ENCODE measurements around the gene PRKAG2. TPM values are rescaled to one million over a fixed set of nuclear protein-coding genes. Genes with fewer than 3 reads are reported as not detected.
"Not testable (repeated sequence)": the region's sequence is repeated elsewhere in the genome, so short reads cannot be mapped to it uniquely, and the experiment has no call there.

The PRKAG2 gene
- total and polyA plus RNA-seq, 10 donors = 15.8 to 50.9 (median 32.8) TPM

- H3K27me3 ChIP-seq (replicated peaks in 1 of 7) = no peaks in the 10 kb centered on the region
- TF ChIP-seq POLR2AphosphoS5 (IDR thresholded peaks at IDR 0.05) = no peak
- no peak for TF ChIP-seq CTCF (IDR thresholded peaks at IDR 0.05 in 8 of 11, conservative IDR thresholded peaks at IDR 0.05 in 3 of 11)
- TF ChIP-seq POLR2A (IDR thresholded peaks at IDR 0.05) = no peak
- H3K4me1 ChIP-seq = peaks cover 0 to 10% (median 0%) of the 10 kb centered on the region in 6 donors
- no peak overlapping the region for H3K4me3 ChIP-seq
- 85 to 93% (median 88%) methylated on average over 13 of the region's 13 CpGs for WGBS, 5 donors
- H3K36me3 ChIP-seq = peaks cover 0 to 14% (median 0%) of the 10 kb centered on the region in 6 donors
- H3K27ac ChIP-seq = no peak overlapping the region
- no peaks in the 10 kb centered on the region for H3K9me3 ChIP-seq
- intact Hi-C loops (cut with DNase I; ENCODE audit: low total_unique reads) = no loop called here
- DNase-seq = no peak
Measured at GRCh38 chr7:151831606-151832005, 45.3 kb downstream of the PRKAG2 start.

GRCh38 chr7:151830121-151830830 lies 46.6 kb downstream of the PRKAG2 start:
- peaks cover 4 to 23% (median 13%) of the 10 kb centered on the region in 6 donors for H3K4me1 ChIP-seq
- no peak for TF ChIP-seq POLR2AphosphoS5 (IDR thresholded peaks at IDR 0.05)
- no peak for TF ChIP-seq CTCF (IDR thresholded peaks at IDR 0.05 in 8 of 11, conservative IDR thresholded peaks at IDR 0.05 in 3 of 11)
- no peak for TF ChIP-seq POLR2A (IDR thresholded peaks at IDR 0.05)
- H3K36me3 ChIP-seq = peaks cover 0 to 14% (median 0%) of the 10 kb centered on the region in 6 donors
- no peaks in the 10 kb centered on the region for H3K27me3 ChIP-seq (replicated peaks in 1 of 7)
- no peak for DNase-seq
- intact Hi-C loops (cut with DNase I; ENCODE audit: low total_unique reads) = no loop called here
- H3K9me3 ChIP-seq = no peaks in the 10 kb centered on the region
- no peak overlapping the region for H3K4me3 ChIP-seq
- 82 to 90% (median 85%) methylated on average over 26 of the region's 26 CpGs for WGBS, 5 donors
- H3K27ac ChIP-seq = no peak overlapping the region

- H3K4me1 ChIP-seq = peaks cover 4 to 24% (median 15%) of the 10 kb centered on the region in 6 donors
- TF ChIP-seq POLR2AphosphoS5 (IDR thresholded peaks at IDR 0.05) = no peak
- no peak for TF ChIP-seq CTCF (IDR thresholded peaks at IDR 0.05 in 8 of 11, conservative IDR thresholded peaks at IDR 0.05 in 3 of 11)
- no peak for TF ChIP-seq POLR2A (IDR thresholded peaks at IDR 0.05)
- no peak overlapping the region for H3K4me3 ChIP-seq
- peaks cover 0 to 13% (median 0%) of the 10 kb centered on the region in 6 donors for H3K36me3 ChIP-seq
- DNase-seq = no peak
- intact Hi-C loops (cut with DNase I; ENCODE audit: low total_unique reads) = no loop called here
- H3K9me3 ChIP-seq = no peaks in the 10 kb centered on the region
- 90 to 98% (median 94%) methylated on average over 13 of the region's 13 CpGs for WGBS, 5 donors
- H3K27ac ChIP-seq = no peak overlapping the region
- H3K27me3 ChIP-seq (replicated peaks in 1 of 7) = no peaks in the 10 kb centered on the region
Measured at GRCh38 chr7:151829707-151830106, 47.2 kb downstream of the PRKAG2 start.

GRCh38 chr7:151827620-151828019 lies 49.3 kb downstream of the PRKAG2 start:
- Histone ChIP-seq H3K4me1 (peaks cover 10 to 40% (median 29%) of the 10 kb centered on the region in 6 donors), H3K27me3 (replicated peaks in 1 of 7) (no peaks in the 10 kb centered on the region), H3K9me3 (no peaks in the 10 kb centered on the region), H3K4me3 (no peak overlapping the region), H3K27ac (no peak overlapping the region), H3K36me3 (peaks cover 0 to under 1% (median 0%) of the 10 kb centered on the region in 6 donors)
- TF ChIP-seq POLR2A (IDR thresholded peaks at IDR 0.05) (no peak), POLR2AphosphoS5 (IDR thresholded peaks at IDR 0.05) (no peak), CTCF (IDR thresholded peaks at IDR 0.05 in 8 of 11, conservative IDR thresholded peaks at IDR 0.05 in 3 of 11) (no peak)
- 83 to 91% (median 85%) methylated on average over 8 of the region's 8 CpGs for WGBS, 5 donors
- DNase-seq = no peak
- intact Hi-C loops (cut with DNase I; ENCODE audit: low total_unique reads) = no loop called here

DNA sequence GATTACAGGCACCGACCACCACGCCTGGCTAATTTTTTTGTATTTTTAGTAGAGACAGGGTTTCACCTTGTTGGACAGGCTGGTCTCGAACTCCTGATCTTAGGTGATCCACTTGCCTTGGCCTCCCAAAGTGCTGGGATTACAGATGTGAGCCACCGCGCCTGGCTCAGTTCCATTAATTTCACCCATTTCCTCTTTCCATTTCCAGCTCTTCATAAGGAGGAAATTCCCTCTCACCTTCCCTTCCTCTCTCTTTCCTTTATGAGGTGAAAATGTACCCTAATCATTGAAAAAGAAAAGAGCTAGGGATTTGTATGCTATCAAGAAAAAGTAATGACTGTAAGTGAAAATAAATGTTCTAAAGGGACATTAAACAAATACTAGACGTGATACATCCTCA lies 50.6 kb downstream of the PRKAG2 start:
- Histone ChIP-seq H3K27ac (peak overlapping the region in 1 of 8 donors; percentile 9), H3K4me1 (peaks cover 10 to 47% (median 31%) of the 10 kb centered on the region in 6 donors)
- intact Hi-C loops (cut with DNase I; ENCODE audit: low total_unique reads); H3K27me3 ChIP-seq (replicated peaks in 1 of 7); H3K36me3 ChIP-seq; H3K4me3 ChIP-seq; DNase-seq; H3K9me3 ChIP-seq: not testable (repeated sequence)
- 63 to 75% (median 69%) methylated on average over 6 of the region's 6 CpGs for WGBS, 5 donors
